Measurements from ENCODE around the gene PPP4C. TPM values are rescaled to one million over a fixed set of nuclear protein-coding genes. Genes with fewer than 3 reads are reported as not detected.

The PPP4C gene
- total and polyA plus RNA-seq, 3 donors from 2014 or later: 82.1 to 154 (median 109) TPM

- Histone ChIP-seq H3K27me3 (no peaks in the 10 kb centered on the region), H3K4me1 (peaks cover 43% of the 10 kb centered on the region), H3K9me3 (no peaks in the 10 kb centered on the region), H3K4me3 (peak within 1 kb of the TSS; percentile 77 to 89), H3K36me3 (ENCODE audit: low read depth, missing control alignments) (no peaks in the 10 kb centered on the region), H3K27ac (peak within 1 kb of the TSS; percentile 93 to 96)
- DNase-seq: peak; percentile 98
- WGBS, 2 donors: 0% methylated on average over 24 to 81 of the region's 99 CpGs
- TF ChIP-seq POLR2A (IDR thresholded peaks at IDR 0.05) (peak; percentile 78), CTCF (IDR thresholded peaks at IDR 0.05) (peak in 1 of 3 experiments; percentile 14)
- intact Hi-C loops (cut with DNase I; ENCODE audit: low total_unique reads): no loop called here
These were observed 10.5 kb upstream of the PPP4C start, which contains the start of gene ALDOA for GRCh38 chr16:30065102-30065942. TSS of gene ALDOA (plus strand) at chr16:30065760. CDS start at chr16:30066898, 1,138 bp downstream.

DNA sequence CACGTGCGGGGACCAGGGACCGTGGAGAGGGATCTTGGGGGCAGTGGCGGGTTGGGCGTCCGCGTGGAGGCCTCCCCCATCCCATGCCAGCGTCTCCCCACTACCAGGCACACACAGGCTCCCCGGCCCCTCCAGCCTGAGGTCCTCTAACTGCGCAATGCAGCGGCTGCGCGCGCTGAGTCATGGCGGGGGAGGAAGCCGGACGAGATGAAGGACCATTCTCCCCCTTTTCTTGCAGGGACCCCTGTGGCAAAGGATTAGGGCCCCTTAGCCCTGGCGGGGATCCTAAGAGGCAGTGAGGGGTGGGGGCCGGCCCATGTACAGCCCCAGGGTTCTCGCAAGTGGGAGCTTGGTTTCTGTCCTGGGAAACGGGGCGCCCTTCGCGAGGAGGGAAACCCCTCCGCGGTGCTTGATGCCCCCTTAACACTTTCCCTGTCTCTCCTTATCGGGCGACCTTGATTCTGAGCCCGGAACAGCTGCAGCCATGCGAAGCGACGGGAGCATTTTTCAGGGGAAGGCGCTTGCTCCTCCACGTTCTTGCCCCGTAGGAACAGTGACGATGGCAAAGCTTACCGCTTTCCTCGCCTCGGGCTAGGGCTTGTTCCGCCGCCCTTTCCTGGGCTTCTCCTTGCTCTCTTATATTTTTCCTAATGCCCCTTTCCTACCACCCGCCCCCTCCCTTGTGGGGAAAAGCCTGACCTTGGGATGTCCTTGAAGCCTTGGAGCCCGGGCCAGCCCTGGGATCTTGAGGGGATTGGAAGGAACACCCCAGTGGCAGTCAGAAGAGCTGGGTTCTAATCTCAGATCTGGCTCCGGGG is 9.6 kb upstream of the PPP4C start:
- intact Hi-C loops (cut with DNase I; ENCODE audit: low total_unique reads): no loop called here
- peak; percentile 33 for DNase-seq
- H3K36me3 ChIP-seq (ENCODE audit: low read depth, missing control alignments): no peaks in the 10 kb centered on the region
- H3K9me3 ChIP-seq: no peaks in the 10 kb centered on the region
- 0 to 1% methylated on average over 23 to 35 of the region's 44 CpGs for WGBS, 2 donors
- H3K27me3 ChIP-seq: no peaks in the 10 kb centered on the region
- peak overlapping the region; percentile 77 to 89 for H3K4me3 ChIP-seq
- peaks cover 45% of the 10 kb centered on the region for H3K4me1 ChIP-seq
- H3K27ac ChIP-seq: peak overlapping the region; percentile 93 to 96
- TF ChIP-seq POLR2A (IDR thresholded peaks at IDR 0.05): no peak
- TF ChIP-seq CTCF (IDR thresholded peaks at IDR 0.05): no peak

- 27% methylated on average over 10 to 21 of the region's 21 CpGs for WGBS, 2 donors
These were observed 8.8 kb upstream of the PPP4C start for GRCh38 chr16:30066761-30067583.

More at GRCh38 chr16:30066761-30067583, 8.8 kb upstream of the PPP4C start:
- no peaks in the 10 kb centered on the region for H3K9me3 ChIP-seq
- no peaks in the 10 kb centered on the region for H3K36me3 ChIP-seq (ENCODE audit: low read depth, missing control alignments)
- peak overlapping the region; percentile 77 to 89 for H3K4me3 ChIP-seq
- no peak for DNase-seq
- peaks cover 49% of the 10 kb centered on the region for H3K4me1 ChIP-seq
- no peaks in the 10 kb centered on the region for H3K27me3 ChIP-seq
- TF ChIP-seq POLR2A (IDR thresholded peaks at IDR 0.05) (no peak), CTCF (IDR thresholded peaks at IDR 0.05) (no peak)
- peak overlapping the region; percentile 93 to 96 for H3K27ac ChIP-seq
- intact Hi-C loops (cut with DNase I; ENCODE audit: low total_unique reads): no loop called here
